ENCODE results near the gene CCNH.

DNA sequence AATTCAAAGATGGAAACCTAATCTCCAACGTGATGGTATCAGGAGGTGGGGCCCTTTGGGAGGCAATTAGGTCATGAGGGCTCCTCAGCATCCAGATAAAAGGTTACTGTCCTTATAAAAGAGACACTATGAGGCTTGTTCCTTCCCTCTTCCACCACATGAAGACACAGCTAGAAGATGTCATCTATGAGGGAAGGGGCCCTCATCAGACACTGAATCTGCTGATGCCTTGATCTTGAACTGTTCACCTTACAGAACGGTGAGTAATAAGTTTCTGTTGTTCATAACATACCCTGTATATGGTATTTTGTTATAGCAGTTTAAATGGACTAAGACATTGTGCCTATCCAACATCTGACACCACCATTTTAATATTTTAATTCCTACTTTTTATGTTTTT is 19.7 kb upstream of the CCNH start:
- TF ChIP-seq ZNF274 (IDR thresholded peaks at IDR 0.05; ENCODE audit: low read depth, low read length), result no peak
- TF ChIP-seq YY1 (IDR thresholded peaks at IDR 0.05; ENCODE audit: insufficient read depth, insufficient read length), result no peak
- TF ChIP-seq SUZ12 (IDR thresholded peaks at IDR 0.05; ENCODE audit: extremely low read depth, insufficient read depth, insufficient read length), result no peak

Measured in NT2/D1 (cell line).